GM12878 (cell line): ENCODE results near the gene PRRG3. TPM values are rescaled to one million over a fixed set of nuclear protein-coding genes. Genes with fewer than 3 reads are reported as not detected.

Experiments used
- ATAC-seq: fragments of 200-7000 bp; cut with Tn5 transposase; 3 replicates; pipeline ENCODE4 v1.9.1; 2020; ENCODE audit warnings: mild to moderate bottlenecking, moderate library complexity
- BruUV-seq: library from RNA; stranded (reverse); fragments of 400-500 nt; replicated peaks from 2 replicates; lab custom pipeline; 2021; lab: Mats Ljungman, UMichigan
- CTCF ChIA-PET: fragments of 300-600 bp; sonication (Branson Sonifier 250); formaldehyde crosslinking; extraction: SDS; loops from one replicate; lab custom pipeline; 2021; ENCODE audit warnings: inconsistent platforms; lab: Yijun Ruan, JAX
- POLR2A ChIA-PET: fragments of 350-600 bp; formaldehyde crosslinking; extraction: SDS; loops from one replicate; lab custom pipeline; 2021; ENCODE audit warnings: inconsistent platforms; lab: Charles Lee
- RAD21 ChIA-PET: fragments of 300-600 bp; sonication (Branson Sonifier 250); formaldehyde crosslinking; loops from one replicate; lab custom pipeline; 2023; ENCODE audit warnings: antibody characterized with exemption; ENCODE audit not compliant: unreplicated experiment; lab: Charles Lee
- SMC1A ChIA-PET: fragments of 300-600 bp; sonication (Branson Sonifier 250); formaldehyde crosslinking; loops from one replicate; lab custom pipeline; 2023; ENCODE audit not compliant: unreplicated experiment, uncharacterized antibody; lab: Charles Lee
- DNase-seq: peaks from one replicate; pipeline ENCODE4 v3.0.0-alpha.2; 2011; ENCODE audit warnings: low read depth, low spot score
- FAIRE-seq: peaks from 3 replicates; lab custom pipeline; 2011; peaks lifted over from hg19 to GRCh38; lab: Jason Lieb, UNC
- H2AFZ ChIP-seq: 2 replicates; pipeline ENCODE4 v1.6.0; 2011; ENCODE audit warnings: low read depth, low read length, control low read depth; ENCODE audit not compliant: control insufficient read depth
- H3K27ac ChIP-seq: 2 replicates; pipeline ENCODE4 v1.5.1; 2011; ENCODE audit warnings: control low read depth; ENCODE audit not compliant: control insufficient read depth, insufficient read depth
- H3K27me3 ChIP-seq, 2 experiments: replicated peaks in 1 of 2; 2 replicates each; pipeline versions ENCODE4 v1.6.0 to v1.6.1; 2011; ENCODE audit warnings: low read length in 1 of 2; ENCODE audit not compliant: control insufficient read depth in 2 of 2, insufficient read depth in 2 of 2
- H3K36me3 ChIP-seq, 2 experiments: 2 replicates each; pipeline ENCODE4 v1.5.1; 2011; ENCODE audit warnings: low read length in 1 of 2; ENCODE audit not compliant: control insufficient read depth in 2 of 2, insufficient read depth in 2 of 2
- H3K4me1 ChIP-seq: 2 replicates; pipeline ENCODE4 v1.6.1; 2011; ENCODE audit warnings: mild to moderate bottlenecking, low read length, moderate library complexity, mixed read lengths; ENCODE audit not compliant: control insufficient read depth, insufficient read depth
- H3K4me2 ChIP-seq: 2 replicates; pipeline ENCODE4 v1.6.0; 2011; ENCODE audit warnings: control low read depth; ENCODE audit not compliant: control insufficient read depth, insufficient read depth
- H3K4me3 ChIP-seq: fragments of 200-600 bp; sonication (generic); 2 replicates; pipeline ENCODE4 v1.5.1; 2016
- H3K79me2 ChIP-seq: 2 replicates; pipeline ENCODE4 v1.6.0; 2011; ENCODE audit warnings: low read length; ENCODE audit not compliant: control insufficient read depth, insufficient read depth
- H3K9ac ChIP-seq: 2 replicates; pipeline ENCODE4 v1.8.0; 2011; ENCODE audit warnings: low read length, control low read depth, mixed read lengths; ENCODE audit not compliant: control insufficient read depth, insufficient read depth
- H3K9me3 ChIP-seq: replicated peaks from 3 replicates; pipeline ENCODE4 v1.5.1; 2011; ENCODE audit warnings: mild to moderate bottlenecking, low read length; ENCODE audit not compliant: control insufficient read depth, insufficient read depth
- H4K20me1 ChIP-seq: 2 replicates; pipeline ENCODE4 v1.6.0; 2011; ENCODE audit not compliant: control insufficient read depth, insufficient read depth
- BCLAF1 ChIP-seq: fragments of 450-650 bp; IDR thresholded peaks from 2 replicates; pipeline ENCODE4 v1.6.1; 2017; ENCODE audit warnings: antibody characterized with exemption, mild to moderate bottlenecking, moderate library complexity
- CBFB ChIP-seq: IDR thresholded peaks from 2 replicates; pipeline ENCODE4 v1.6.1; 2016; ENCODE audit warnings: antibody characterized with exemption, low read depth
- DPF2 ChIP-seq: fragments of 450-650 bp; IDR thresholded peaks from 2 replicates; pipeline ENCODE4 v1.6.1; 2017; ENCODE audit warnings: mild to moderate bottlenecking
- ESRRA ChIP-seq: IDR thresholded peaks from 2 replicates; pipeline ENCODE4 v1.6.1; 2012; ENCODE audit warnings: mild to moderate bottlenecking, low read length, improper control_type of control experiment
- PML ChIP-seq: IDR thresholded peaks from 2 replicates; pipeline ENCODE4 v1.6.1; 2012; ENCODE audit warnings: low read length, inconsistent platforms
- POLR2AphosphoS5 ChIP-seq: IDR thresholded peaks from 2 replicates; pipeline ENCODE4 v1.6.1; 2011; ENCODE audit warnings: mild to moderate bottlenecking, low read length, inconsistent platforms
- RB1 ChIP-seq: fragments of 450-650 bp; formaldehyde crosslinking; IDR thresholded peaks from 2 replicates; pipeline ENCODE4 v1.6.1; 2017; ENCODE audit warnings: mild to moderate bottlenecking, borderline replicate concordance
- RBBP5 ChIP-seq: fragments of 200-600 bp; sonication (generic); conservative IDR thresholded peaks from 2 replicates; pipeline ENCODE4 v1.6.1; 2016
- TARDBP ChIP-seq: IDR thresholded peaks from 2 replicates; pipeline ENCODE4 v1.6.1; 2016; ENCODE audit warnings: borderline replicate concordance
- TBL1XR1 ChIP-seq: IDR thresholded peaks from 2 replicates; pipeline ENCODE4 v1.6.1; 2012; ENCODE audit warnings: low read depth, low read length, improper control_type of control experiment
- ZBTB11 ChIP-seq: fragments of 450-650 bp; formaldehyde crosslinking; IDR thresholded peaks from 2 replicates; pipeline ENCODE4 v1.5.0; 2022; ENCODE audit warnings: mild to moderate bottlenecking, missing genetic modification characterization
- WGBS: methylation state at CpG from one replicate; pipeline ENCODE4 v1.1.6; 2016; ENCODE audit warnings: low lambda C conversion rate; ENCODE audit not compliant: insufficient replicate concordance, insufficient coverage; ENCODE audit errors: missing lambda C conversion rate; 5-methylcytosine and 5-hydroxymethylcytosine counted together
- in situ Hi-C: fragments of 300-500 bp; cut with MboI; formaldehyde crosslinking; loops from 9 replicates; pipeline ENCODE4 v1.14.3; 2018; ENCODE audit warnings: mixed read lengths
- intact Hi-C: fragments of 100-400 bp; cut with micrococcal nuclease; formaldehyde crosslinking; loops from one replicate; pipeline ENCODE4 v1.14.2; 2022; ENCODE audit not compliant: unreplicated experiment
- polyA plus RNA-seq, 11 experiments: library from polyadenylated mRNA; depleted of rRNA in 4 of 11; unstranded in 6 of 11; stranded (reverse) in 5 of 11; fragments of >200 nt; fragmentation: Nextera tagmentation in 4 of 11; fragmentation: Illumina TruSeq in 1 of 11; extraction: Ambion mirVana in 4 of 11; extraction: Trizol in 1 of 11; gene quantifications; 1 replicate in 1 of 11; 2 replicates in 10 of 11; pipeline versions ENCODE4 v1.2.1 to v1.2.3, GENCODE V29; 2011 to 2016; ENCODE audit warnings: inconsistent platforms in 2 of 11, missing spikeins in 2 of 11, low read depth in 1 of 11
- total RNA-seq, 4 experiments: library from RNA; depleted of rRNA in 3 of 4; stranded (reverse); fragments of >200 nt in 3 of 4; fragmentation: Illumina TruSeq in 1 of 4; extraction: Trizol in 1 of 4; gene quantifications; 2 replicates each; pipeline versions ENCODE4 v1.2.1 to v1.2.3, GENCODE V29; 2013 to 2021
- TF ChIP-seq, protein P1 (sequence below): fragments of 150-350 bp; IDR thresholded peaks from 2 replicates; pipeline ENCODE4 v1.6.1; 2014; ENCODE audit warnings: mild to moderate bottlenecking, low read depth, low read length

PRRG3 gene
- total and polyA plus RNA-seq, 10 of the 15 experiments (the other 5 are each of a cell fraction or from before 2014, with no cell fraction given): under 0.01 TPM; not detected in 9

DNA sequence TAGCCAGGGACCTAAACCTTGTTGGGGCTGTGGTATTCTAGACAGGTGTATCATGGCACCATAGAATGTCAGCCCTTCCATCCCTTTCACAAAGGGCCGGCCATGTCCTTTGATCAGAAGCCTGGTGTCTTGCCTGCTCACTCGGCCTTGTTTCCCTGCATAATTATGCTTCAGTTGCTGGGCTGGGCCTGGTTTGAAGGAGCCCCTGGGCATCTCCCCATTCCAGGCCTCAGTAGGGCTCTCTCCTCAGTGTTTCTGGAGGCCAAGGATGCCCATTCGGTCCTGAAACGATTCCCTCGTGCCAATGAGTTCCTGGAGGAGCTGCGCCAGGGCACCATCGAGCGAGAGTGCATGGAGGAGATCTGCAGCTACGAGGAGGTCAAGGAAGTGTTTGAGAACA lies 4.5 kb downstream of the PRRG3 start:
- no peak overlapping the region for H2AFZ ChIP-seq
- no peak overlapping the region for H3K27ac ChIP-seq
- BruUV-seq: no TSS peak
- no peak overlapping the region for H3K4me2 ChIP-seq
- FAIRE-seq (no peak), DNase-seq (no peak), ATAC-seq (no peak)
- H4K20me1 ChIP-seq: no peaks in the 10 kb centered on the region
- H3K4me3 ChIP-seq: no peak overlapping the region
- 31% methylated on average over 9 of the region's 9 CpGs for WGBS
- no peaks in the 10 kb centered on the region for H3K4me1 ChIP-seq
- no peak overlapping the region for H3K9ac ChIP-seq
- SMC1A ChIA-PET: no interaction called here
- TF ChIP-seq TBL1XR1: no peak
- no peak for TF ChIP-seq TARDBP
- TF ChIP-seq RB1: no peak
- no peak for TF ChIP-seq PML
- H3K9me3 ChIP-seq: no peaks in the 10 kb centered on the region
- intact Hi-C loops: no loop called here
- RAD21 ChIA-PET: no interaction called here
- CTCF ChIA-PET: no interaction called here
- H3K36me3 ChIP-seq: no peaks in the 10 kb centered on the region
- H3K79me2 ChIP-seq: no peaks in the 10 kb centered on the region
- no peaks in the 10 kb centered on the region for H3K27me3 ChIP-seq
- POLR2A ChIA-PET: no interaction called here
- in situ Hi-C loops: loop anchor here (25.0 kb wide), 1 partner anchor 937 kb away; no protein-coding TSS in a partner anchor

DNA sequence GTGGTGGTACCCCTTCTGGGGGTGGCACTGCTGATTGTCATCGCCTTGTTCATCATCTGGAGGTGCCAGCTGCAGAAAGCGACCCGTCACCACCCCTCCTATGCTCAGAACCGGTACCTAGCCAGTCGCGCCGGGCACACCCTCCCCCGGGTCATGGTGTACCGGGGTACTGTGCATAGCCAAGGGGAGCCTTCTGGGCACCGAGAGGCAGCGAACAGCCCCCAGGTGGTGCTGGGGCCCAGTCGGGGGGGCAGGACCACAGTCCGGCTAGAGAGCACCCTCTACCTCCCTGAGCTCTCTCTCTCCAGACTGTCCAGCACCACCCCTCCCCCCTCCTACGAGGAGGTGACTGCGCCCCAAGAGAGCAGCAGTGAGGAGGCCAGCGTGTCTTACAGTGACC lies 5.3 kb downstream of the PRRG3 start:
- Histone ChIP-seq H3K36me3 (no peaks in the 10 kb centered on the region), H3K27ac (no peak overlapping the region), H3K79me2 (no peaks in the 10 kb centered on the region), H4K20me1 (no peaks in the 10 kb centered on the region), H3K9me3 (no peaks in the 10 kb centered on the region), H3K4me3 (no peak overlapping the region), H3K9ac (no peak overlapping the region), H3K27me3 (no peaks in the 10 kb centered on the region), H2AFZ (no peak overlapping the region), H3K4me1 (no peaks in the 10 kb centered on the region), H3K4me2 (no peak overlapping the region)
- POLR2A ChIA-PET: no interaction called here
- DNase-seq (no peak), ATAC-seq (no peak), FAIRE-seq (no peak)
- BruUV-seq: no TSS peak
- WGBS: 49% methylated on average over 16 of the region's 16 CpGs
- intact Hi-C loops: no loop called here
- RAD21 ChIA-PET: no interaction called here
- CTCF ChIA-PET: no interaction called here
- in situ Hi-C loops: no loop called here
- SMC1A ChIA-PET: no interaction called here
- TF ChIP-seq POLR2AphosphoS5 (no peak), CBFB (no peak), ESRRA (no peak), ZBTB11 (CRISPR knock-in tag) (no peak), RBBP5 (no peak), BCLAF1 (no peak), DPF2 (no peak)
- TF ChIP-seq, protein P1, sequence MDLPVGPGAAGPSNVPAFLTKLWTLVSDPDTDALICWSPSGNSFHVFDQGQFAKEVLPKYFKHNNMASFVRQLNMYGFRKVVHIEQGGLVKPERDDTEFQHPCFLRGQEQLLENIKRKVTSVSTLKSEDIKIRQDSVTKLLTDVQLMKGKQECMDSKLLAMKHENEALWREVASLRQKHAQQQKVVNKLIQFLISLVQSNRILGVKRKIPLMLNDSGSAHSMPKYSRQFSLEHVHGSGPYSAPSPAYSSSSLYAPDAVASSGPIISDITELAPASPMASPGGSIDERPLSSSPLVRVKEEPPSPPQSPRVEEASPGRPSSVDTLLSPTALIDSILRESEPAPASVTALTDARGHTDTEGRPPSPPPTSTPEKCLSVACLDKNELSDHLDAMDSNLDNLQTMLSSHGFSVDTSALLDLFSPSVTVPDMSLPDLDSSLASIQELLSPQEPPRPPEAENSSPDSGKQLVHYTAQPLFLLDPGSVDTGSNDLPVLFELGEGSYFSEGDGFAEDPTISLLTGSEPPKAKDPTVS: no peak
